GM23248 (cell line): ENCODE measurements around the gene ZSCAN5C. TPM values are rescaled to one million over a fixed set of nuclear protein-coding genes. Genes with fewer than 3 reads are reported as not detected.
"Not testable (repeated sequence)": the region's sequence is repeated elsewhere in the genome, so short reads cannot be mapped to it uniquely, and the experiment has no call there.

Experiments
- DNase-seq: peaks from one replicate; pipeline ENCODE4 v3.0.0-alpha.2; 2015
- H2AFZ ChIP-seq: fragments of 200-600 bp; sonication (generic); 2 replicates; pipeline ENCODE4 v1.6.1; 2016; ENCODE audit warnings: antibody characterized with exemption
- H3F3A ChIP-seq: fragments of 200-600 bp; sonication (generic); 2 replicates; pipeline ENCODE4 v1.6.1; 2016; ENCODE audit warnings: mild to moderate bottlenecking, antibody characterized with exemption, mixed run types; ENCODE audit not compliant: insufficient read depth
- H3K27ac ChIP-seq: fragments of 200-600 bp; sonication (generic); 2 replicates; pipeline ENCODE4 v1.5.1; 2016; ENCODE audit warnings: mild to moderate bottlenecking
- H3K27me3 ChIP-seq: fragments of 200-600 bp; sonication (generic); replicated peaks from 2 replicates; pipeline ENCODE4 v1.6.1; 2016; ENCODE audit warnings: mild to moderate bottlenecking; ENCODE audit not compliant: insufficient read depth
- H3K36me3 ChIP-seq: fragments of 200-600 bp; sonication (generic); 2 replicates; pipeline ENCODE4 v1.6.1; 2016; ENCODE audit warnings: low read depth, mild to moderate bottlenecking
- H3K4me1 ChIP-seq: fragments of 200-600 bp; sonication (generic); 2 replicates; pipeline ENCODE4 v1.6.1; 2016; ENCODE audit warnings: mild to moderate bottlenecking; ENCODE audit not compliant: insufficient read depth
- H3K4me2 ChIP-seq: fragments of 200-600 bp; sonication (generic); one replicate; pipeline ENCODE4 v1.6.1; 2016; ENCODE audit warnings: mild to moderate bottlenecking; ENCODE audit not compliant: unreplicated experiment
- H3K4me3 ChIP-seq: fragments of 200-600 bp; sonication (generic); 2 replicates; pipeline ENCODE4 v1.5.1; 2016; ENCODE audit warnings: mild to moderate bottlenecking
- H3K79me2 ChIP-seq: fragments of 200-600 bp; sonication (generic); 2 replicates; pipeline ENCODE4 v1.6.1; 2016; ENCODE audit warnings: mild to moderate bottlenecking; ENCODE audit not compliant: insufficient read depth
- H3K9ac ChIP-seq: fragments of 200-600 bp; sonication (generic); 2 replicates; pipeline ENCODE4 v1.6.1; 2016; ENCODE audit warnings: mild to moderate bottlenecking
- H3K9me2 ChIP-seq: fragments of 200-600 bp; sonication (generic); 2 replicates; pipeline ENCODE4 v1.6.1; 2016; ENCODE audit warnings: mixed run types, mild to moderate bottlenecking, moderate library complexity; ENCODE audit not compliant: insufficient read depth
- H3K9me3 ChIP-seq: fragments of 200-600 bp; sonication (generic); one replicate; pipeline ENCODE4 v1.6.1; 2017; ENCODE audit warnings: low read depth
- H4K20me1 ChIP-seq: fragments of 200-600 bp; sonication (generic); 2 replicates; pipeline ENCODE4 v1.6.0; 2016; ENCODE audit not compliant: insufficient read depth
- EZH2 ChIP-seq: fragments of 200-600 bp; sonication (generic); IDR thresholded peaks from 2 replicates; pipeline ENCODE4 v1.6.1; 2018; ENCODE audit warnings: antibody characterized with exemption, mild to moderate bottlenecking; ENCODE audit not compliant: insufficient read depth, poor library complexity, severe bottlenecking
- EZH2phosphoT487 ChIP-seq: fragments of 200-600 bp; sonication (generic); IDR thresholded peaks from 2 replicates; pipeline ENCODE4 v1.6.1; 2018; ENCODE audit warnings: antibody characterized with exemption, moderate library complexity, mild to moderate bottlenecking, low read depth; ENCODE audit not compliant: insufficient read depth
- WGBS, 2 experiments: methylation state at CpG; one replicate each; pipeline ENCODE4 v1.1.6; 2015 to 2017; ENCODE audit warnings: low lambda C conversion rate in 2 of 2, low coverage in 1 of 2; ENCODE audit errors: missing lambda C conversion rate in 2 of 2; 5-methylcytosine and 5-hydroxymethylcytosine counted together
- in situ Hi-C: fragments of 300-500 bp; cut with MboI; formaldehyde crosslinking; loops from 2 replicates; pipeline ENCODE4 v1.15.0; 2020
- polyA plus RNA-seq: library from polyadenylated mRNA; unstranded; fragments of >200 nt; fragmentation: Nextera tagmentation; extraction: Ambion mirVana; gene quantifications from 2 replicates; pipeline ENCODE4 v1.2.1, GENCODE V29; 2016
- total RNA-seq: library from RNA; depleted of rRNA; stranded (reverse); fragments of >200 nt; shearing (Covaris generic); gene quantifications from 2 replicates; pipeline ENCODE4 v1.2.3, GENCODE V29; 2014

The ZSCAN5C gene
- total and polyA plus RNA-seq, 2 experiments from 2014 or later = not detected

GRCh38 chr19:56222901-56223300 is 20.8 kb downstream of the ZSCAN5C start:
- Histone ChIP-seq H3K36me3 (no peaks in the 10 kb centered on the region), H3K9me2 (no peaks in the 10 kb centered on the region), H3K27ac (no peak overlapping the region), H3F3A (no peaks in the 10 kb centered on the region), H4K20me1 (no peaks in the 10 kb centered on the region), H3K9ac (no peak overlapping the region), H3K27me3 (no peaks in the 10 kb centered on the region), H3K4me3 (no peak overlapping the region), H3K79me2 (no peaks in the 10 kb centered on the region), H2AFZ (no peak overlapping the region), H3K4me2 (no peak overlapping the region), H3K9me3 (no peaks in the 10 kb centered on the region), H3K4me1 (no peaks in the 10 kb centered on the region)
- no peak for DNase-seq
- in situ Hi-C loops = no loop called here
- 61 to 69% methylated on average over 5 to 6 of the region's 6 CpGs for WGBS, 2 experiments
- TF ChIP-seq EZH2phosphoT487 = no peak
- no peak for TF ChIP-seq EZH2

- no peak overlapping the region for H2AFZ ChIP-seq
- 56 to 69% methylated on average over 9 of the region's 9 CpGs for WGBS, 2 experiments
- H3K9ac ChIP-seq = no peak overlapping the region
Measured at GRCh38 chr19:56223481-56223880, 21.4 kb downstream of the ZSCAN5C start.

GRCh38 chr19:56245121-56245740 is 43.2 kb downstream of the ZSCAN5C start:
- Histone ChIP-seq H3K4me1 (peaks cover 10% of the 10 kb centered on the region), H2AFZ (no peak overlapping the region), H3K4me2 (no peak overlapping the region), H3K27ac (no peak overlapping the region), H3K36me3 (no peaks in the 10 kb centered on the region), H3K9ac (no peak overlapping the region), H3K9me2 (no peaks in the 10 kb centered on the region), H3F3A (0 out of 2 replicates have a peak, but pooled peaks cover 4% of the 10 kb centered on the region), H3K9me3 (no peaks in the 10 kb centered on the region), H3K79me2 (no peaks in the 10 kb centered on the region), H4K20me1 (no peaks in the 10 kb centered on the region), H3K27me3 (no peaks in the 10 kb centered on the region), H3K4me3 (no peak overlapping the region)
- 74 to 76% methylated on average over 7 of the region's 7 CpGs for WGBS, 2 experiments
- DNase-seq = peak; percentile 69
- TF ChIP-seq EZH2phosphoT487 (no peak), EZH2 (no peak)
- in situ Hi-C loops = no loop called here

More at GRCh38 chr19:56223481-56223880, 21.4 kb downstream of the ZSCAN5C start:
- no peaks in the 10 kb centered on the region for H3K36me3 ChIP-seq
- H3K4me1 ChIP-seq = no peaks in the 10 kb centered on the region
- H4K20me1 ChIP-seq = no peaks in the 10 kb centered on the region
- no peak overlapping the region for H3K4me2 ChIP-seq
- DNase-seq = no peak
- H3F3A ChIP-seq = no peaks in the 10 kb centered on the region
- H3K27me3 ChIP-seq = no peaks in the 10 kb centered on the region
- H3K79me2 ChIP-seq = no peaks in the 10 kb centered on the region
- H3K9me2 ChIP-seq = no peaks in the 10 kb centered on the region
- H3K4me3 ChIP-seq = no peak overlapping the region
- TF ChIP-seq EZH2 = no peak
- no peak for TF ChIP-seq EZH2phosphoT487
- no peaks in the 10 kb centered on the region for H3K9me3 ChIP-seq
- no peak overlapping the region for H3K27ac ChIP-seq
- in situ Hi-C loops = no loop called here

- H3K9me2 ChIP-seq, H3K4me1 ChIP-seq, H3K4me3 ChIP-seq, H3F3A ChIP-seq, H3K27me3 ChIP-seq, H2AFZ ChIP-seq, H3K79me2 ChIP-seq, H3K9ac ChIP-seq, in situ Hi-C loops, H3K36me3 ChIP-seq, H3K27ac ChIP-seq, H4K20me1 ChIP-seq, H3K4me2 ChIP-seq, H3K9me3 ChIP-seq: not testable (repeated sequence)
- 30 to 40% methylated on average over 2 to 4 of the region's 4 CpGs for WGBS, 2 experiments
- peak; percentile 1 for DNase-seq
Measured at GRCh38 chr19:56245764-56246163, 43.7 kb downstream of the ZSCAN5C start.

GRCh38 chr19:56248736-56249338 is 46.8 kb downstream of the ZSCAN5C start:
- H3K4me1 ChIP-seq, H3K9me2 ChIP-seq, DNase-seq, H3K36me3 ChIP-seq, H3K9ac ChIP-seq, H3K27ac ChIP-seq, H3F3A ChIP-seq, H4K20me1 ChIP-seq, H3K79me2 ChIP-seq, H3K4me3 ChIP-seq, H3K27me3 ChIP-seq, H3K4me2 ChIP-seq, in situ Hi-C loops, H2AFZ ChIP-seq, H3K9me3 ChIP-seq: not testable (repeated sequence)
- 86 to 91% methylated on average over 8 of the region's 8 CpGs for WGBS, 2 experiments
